Muscle of leg (tissue), 11 donors: ENCODE data around the gene PHACTR3. TPM values are rescaled to one million over a fixed set of nuclear protein-coding genes. Genes with fewer than 3 reads are reported as not detected.

Experiments
- DNase-seq: peaks from one replicate; pipeline ENCODE4 v3.0.0; 2013
- H3K27ac ChIP-seq: one replicate; pipeline ENCODE4 v1.5.1; 2013; ENCODE audit warnings: mild to moderate bottlenecking, low read length, control low read depth
- H3K27me3 ChIP-seq: one replicate; pipeline ENCODE4 v1.6.1; 2013; ENCODE audit warnings: low read length; ENCODE audit not compliant: control insufficient read depth, insufficient read depth
- H3K36me3 ChIP-seq: one replicate; pipeline ENCODE4 v1.6.1; 2013; ENCODE audit warnings: low read length; ENCODE audit not compliant: control insufficient read depth, insufficient read depth
- H3K4me1 ChIP-seq: one replicate; pipeline ENCODE4 v1.6.1; 2013; ENCODE audit warnings: low read length; ENCODE audit not compliant: control insufficient read depth, insufficient read depth
- H3K4me3 ChIP-seq: one replicate; pipeline ENCODE4 v1.5.1; 2013; ENCODE audit warnings: low read length, control low read depth
- H3K9me3 ChIP-seq: replicated peaks from 2 replicates; pipeline ENCODE4 v1.6.1; 2013; ENCODE audit warnings: low read depth, low read length; ENCODE audit not compliant: control insufficient read depth
- WGBS: methylation state at CpG from one replicate; pipeline ENCODE4 v1.1.5; 2013; ENCODE audit warnings: missing lambda C conversion rate; ENCODE audit not compliant: insufficient coverage; 5-methylcytosine and 5-hydroxymethylcytosine counted together
- polyA plus RNA-seq, 8 donors: library from polyadenylated mRNA; unstranded; fragments of 120-200 nt; gene quantifications; one replicate each; pipeline versions ENCODE4 v1.2.1 to v1.2.3, GENCODE V29; 2013; ENCODE audit warnings: inconsistent platforms in 1 of 8, low replicate concordance in 1 of 8; ENCODE audit not compliant: insufficient read length in 8 of 8, insufficient read depth in 1 of 8
- total RNA-seq: library from RNA; stranded (reverse); fragments of 120-200 nt; gene quantifications from one replicate; pipeline ENCODE4 v1.2.4, GENCODE V29; 2013

PHACTR3 gene
- total and polyA plus RNA-seq, 9 donors: 4.7 to 17.0 (median 9.9) TPM

- no peaks in the 10 kb centered on the region for H3K36me3 ChIP-seq
- no peaks in the 10 kb centered on the region for H3K4me1 ChIP-seq
- DNase-seq: no peak
- no CpG with 5 or more reads among the region's 4 CpGs for WGBS
- H3K9me3 ChIP-seq: no peaks in the 10 kb centered on the region
- H3K27me3 ChIP-seq: no peaks in the 10 kb centered on the region
- no peak overlapping the region for H3K4me3 ChIP-seq
- H3K27ac ChIP-seq: no peak overlapping the region
These were observed 86.6 kb downstream of the PHACTR3 start for GRCh38 chr20:59690976-59691375.

DNA sequence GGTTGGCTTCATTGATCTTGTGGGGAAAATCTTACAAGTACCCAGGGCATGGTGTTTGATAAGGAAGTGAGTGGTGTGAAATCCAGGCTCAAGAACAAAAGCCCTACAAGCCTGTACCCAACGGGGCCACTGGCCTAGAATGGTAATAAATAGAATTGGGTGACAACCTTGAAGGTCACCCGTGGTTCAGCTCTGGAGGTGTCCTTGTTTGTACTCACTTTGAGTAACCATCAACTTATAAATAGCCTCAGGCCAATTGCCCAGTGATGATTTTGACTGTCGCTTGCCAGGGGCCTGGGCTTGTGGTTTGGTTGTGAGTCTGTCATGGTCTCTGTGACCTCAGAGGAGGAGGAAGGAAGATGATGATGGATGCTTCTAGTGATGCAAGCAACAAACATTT, 87.8 kb downstream of the PHACTR3 start:
- no CpG with 5 or more reads among the region's 3 CpGs for WGBS
- no peaks in the 10 kb centered on the region for H3K36me3 ChIP-seq
- H3K9me3 ChIP-seq: no peaks in the 10 kb centered on the region
- no peaks in the 10 kb centered on the region for H3K4me1 ChIP-seq
- no peak overlapping the region for H3K27ac ChIP-seq
- H3K4me3 ChIP-seq: no peak overlapping the region
- DNase-seq: no peak
- H3K27me3 ChIP-seq: peaks cover 3% of the 10 kb centered on the region

DNA sequence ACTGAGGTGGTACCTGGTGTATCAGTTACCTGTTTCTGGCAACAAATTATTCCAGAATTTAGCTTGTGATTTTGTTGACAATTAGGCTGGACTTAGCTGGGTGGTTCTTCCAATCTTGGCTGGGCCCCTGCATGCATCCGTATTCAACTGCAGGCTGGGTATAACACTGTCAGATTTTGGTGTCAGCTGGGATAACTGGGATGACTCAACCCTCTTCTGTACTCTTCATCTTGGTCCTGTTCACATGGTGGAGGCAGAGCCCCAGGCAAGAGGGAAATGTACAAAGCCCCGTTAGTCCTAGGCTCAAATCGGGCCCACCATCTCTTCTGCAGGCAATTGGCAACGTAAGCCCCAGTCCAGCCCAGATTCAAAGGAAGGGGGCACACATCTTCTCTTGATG, 89.2 kb downstream of the PHACTR3 start:
- WGBS: 72% methylated on average over 3 of the region's 4 CpGs
- Histone ChIP-seq H3K27me3 (peaks cover 3% of the 10 kb centered on the region), H3K4me1 (no peaks in the 10 kb centered on the region), H3K9me3 (no peaks in the 10 kb centered on the region), H3K36me3 (no peaks in the 10 kb centered on the region), H3K27ac (no peak overlapping the region), H3K4me3 (no peak overlapping the region)
- no peak for DNase-seq

- H3K4me1 ChIP-seq: no peaks in the 10 kb centered on the region
- H3K27ac ChIP-seq: no peak overlapping the region
- H3K27me3 ChIP-seq: peaks cover 3% of the 10 kb centered on the region
- H3K9me3 ChIP-seq: no peaks in the 10 kb centered on the region
- H3K36me3 ChIP-seq: no peaks in the 10 kb centered on the region
- H3K4me3 ChIP-seq: no peak overlapping the region
- 67% methylated on average over 4 of the region's 5 CpGs for WGBS
- DNase-seq: no peak
These were observed 92.1 kb downstream of the PHACTR3 start for GRCh38 chr20:59696476-59696875.

- Histone ChIP-seq H3K9me3 (no peaks in the 10 kb centered on the region), H3K27me3 (peaks cover 3% of the 10 kb centered on the region), H3K27ac (no peak overlapping the region), H3K4me3 (no peak overlapping the region), H3K4me1 (no peaks in the 10 kb centered on the region), H3K36me3 (no peaks in the 10 kb centered on the region)
- no CpG with 5 or more reads among the region's 4 CpGs for WGBS
- DNase-seq: no peak
These were observed 92.7 kb downstream of the PHACTR3 start for GRCh38 chr20:59697068-59697467.

DNA sequence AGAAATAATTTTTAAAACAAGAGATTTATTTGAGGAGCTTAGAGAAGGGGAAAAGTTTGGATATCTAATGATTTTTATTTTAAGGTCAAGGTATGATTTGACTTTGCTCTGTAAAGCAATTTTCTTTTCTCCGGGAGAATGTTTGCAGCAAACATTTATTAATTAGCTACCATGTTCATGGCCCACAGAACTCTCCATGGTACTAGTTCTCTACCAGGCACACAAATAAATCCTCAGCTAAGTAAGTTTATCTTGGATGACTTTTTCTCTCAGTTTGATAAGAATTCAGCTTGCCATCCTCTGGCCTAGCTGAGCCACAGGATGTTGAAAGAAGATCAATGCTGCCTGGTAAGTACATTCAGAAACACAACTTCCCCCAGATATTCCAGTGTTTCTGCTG, 94.3 kb downstream of the PHACTR3 start:
- Histone ChIP-seq H3K4me1 (no peaks in the 10 kb centered on the region), H3K9me3 (no peaks in the 10 kb centered on the region), H3K27me3 (peaks cover 3% of the 10 kb centered on the region), H3K27ac (no peak overlapping the region), H3K4me3 (no peak overlapping the region), H3K36me3 (no peaks in the 10 kb centered on the region)
- DNase-seq: no peak
- no CpG with 5 or more reads among the region's 1 CpG for WGBS

GRCh38 chr20:59701236-59701635, 96.9 kb downstream of the PHACTR3 start:
- DNase-seq: no peak
- Histone ChIP-seq H3K27ac (no peak overlapping the region), H3K36me3 (no peaks in the 10 kb centered on the region), H3K9me3 (no peaks in the 10 kb centered on the region), H3K27me3 (peaks cover 5% of the 10 kb centered on the region), H3K4me1 (no peaks in the 10 kb centered on the region), H3K4me3 (no peak overlapping the region)
- WGBS: 50% methylated on average over 1 of the region's 2 CpGs

DNA sequence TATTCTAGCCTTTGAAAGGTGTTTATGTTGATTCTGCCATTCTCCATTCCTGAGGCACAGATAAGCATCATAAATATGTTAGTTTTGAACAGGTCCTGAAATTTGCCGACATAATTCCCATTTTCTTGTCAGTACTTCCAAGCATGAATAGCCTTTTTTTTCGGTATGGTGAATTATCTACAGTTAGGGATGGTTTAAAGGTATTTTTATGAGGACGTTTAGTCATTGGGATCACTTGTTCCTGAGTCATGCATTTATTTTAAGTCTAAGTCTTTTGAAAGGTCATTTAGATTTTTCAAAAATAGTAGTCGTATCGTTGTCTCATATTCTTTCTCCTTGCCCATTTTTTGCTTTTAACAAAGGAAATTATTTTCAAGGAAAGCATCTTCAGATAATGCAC, 98.7 kb downstream of the PHACTR3 start:
- DNase-seq: no peak
- H3K9me3 ChIP-seq: no peaks in the 10 kb centered on the region
- no CpG with 5 or more reads among the region's 5 CpGs for WGBS
- no peak overlapping the region for H3K27ac ChIP-seq
- H3K36me3 ChIP-seq: no peaks in the 10 kb centered on the region
- no peaks in the 10 kb centered on the region for H3K4me1 ChIP-seq
- no peak overlapping the region for H3K4me3 ChIP-seq
- H3K27me3 ChIP-seq: peaks cover 2% of the 10 kb centered on the region

DNA sequence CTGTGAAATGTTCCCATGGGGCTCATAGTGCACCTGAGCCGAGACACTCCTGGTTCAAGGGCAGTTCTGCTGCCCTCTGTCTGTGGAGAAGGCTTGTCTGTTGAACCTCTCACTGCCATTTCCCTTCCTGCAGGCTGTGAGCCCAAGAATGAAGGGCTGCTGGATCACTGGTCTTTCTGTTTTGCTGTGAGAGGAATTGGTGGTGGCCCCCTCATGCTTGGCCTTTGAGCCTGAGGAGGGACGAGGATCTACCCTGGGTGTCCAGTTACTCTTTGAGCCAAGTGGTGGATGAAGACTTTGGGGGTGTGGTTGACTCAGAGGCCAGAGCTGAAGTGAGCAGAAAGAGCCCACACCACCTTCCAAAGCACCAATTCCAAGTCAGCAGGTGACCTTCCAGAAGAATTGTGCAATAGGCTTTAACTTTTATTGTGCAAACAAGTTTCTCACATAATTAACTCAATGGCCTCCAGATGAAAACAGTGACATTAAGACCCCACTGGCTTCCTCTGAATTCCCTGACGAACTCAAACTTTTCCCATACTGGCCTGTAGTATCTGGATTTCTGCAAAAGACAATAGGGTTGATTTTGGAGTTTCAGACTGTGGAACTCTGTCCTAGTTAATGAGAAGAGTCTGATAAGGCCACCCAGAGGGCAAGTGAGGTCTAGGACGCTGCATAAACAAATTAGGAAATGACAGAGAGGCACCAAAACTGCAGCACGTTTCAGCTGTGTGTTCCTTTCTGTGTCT, 101.5 kb downstream of the PHACTR3 start:
- Histone ChIP-seq H3K4me3 (no peak overlapping the region), H3K27ac (no peak overlapping the region), H3K4me1 (no peaks in the 10 kb centered on the region), H3K9me3 (no peaks in the 10 kb centered on the region), H3K27me3 (peaks cover 2% of the 10 kb centered on the region), H3K36me3 (no peaks in the 10 kb centered on the region)
- no peak for DNase-seq
- no CpG with 5 or more reads among the region's 5 CpGs for WGBS

DNA sequence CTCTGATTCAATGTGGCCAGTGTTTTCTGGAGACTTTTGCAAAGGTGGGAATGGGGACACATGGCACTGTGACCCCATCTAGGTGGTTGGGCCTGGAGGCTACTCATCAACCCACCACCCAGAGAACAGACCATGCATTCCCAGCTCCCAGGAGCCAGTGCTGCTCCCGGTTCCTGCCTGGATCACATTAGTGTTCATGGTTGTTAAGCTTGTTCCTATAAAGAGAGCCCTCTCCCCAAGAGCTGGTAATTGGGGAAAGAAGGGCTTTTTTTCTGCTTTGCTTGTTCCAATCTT, 102.0 kb downstream of the PHACTR3 start:
- Histone ChIP-seq H3K4me1 (no peaks in the 10 kb centered on the region), H3K27me3 (peaks cover 2% of the 10 kb centered on the region), H3K27ac (no peak overlapping the region), H3K36me3 (no peaks in the 10 kb centered on the region), H3K4me3 (no peak overlapping the region), H3K9me3 (no peaks in the 10 kb centered on the region)
- no CpG with 5 or more reads among the region's 1 CpG for WGBS
- DNase-seq: no peak

- Histone ChIP-seq H3K27ac (no peak overlapping the region), H3K4me3 (no peak overlapping the region), H3K9me3 (no peaks in the 10 kb centered on the region), H3K27me3 (peaks cover 2% of the 10 kb centered on the region), H3K4me1 (no peaks in the 10 kb centered on the region), H3K36me3 (no peaks in the 10 kb centered on the region)
- 100% methylated on average over 1 of the region's 6 CpGs for WGBS
- no peak for DNase-seq
These were observed 104.0 kb downstream of the PHACTR3 start for GRCh38 chr20:59708326-59708725.
